Mesendoderm (in vitro differentiated cells): ENCODE data around the gene ZBTB4.
A peak's percentile ranks its signal among the peaks of the same experiment; 100 is the strongest.
"Not testable (repeated sequence)": the region's sequence is repeated elsewhere in the genome, so short reads cannot be mapped to it uniquely, and the experiment has no call there.

Experiments used
- DNase-seq: peaks from one replicate; pipeline ENCODE4 v3.0.0; 2013
- H2AK5ac ChIP-seq: 2 replicates; pipeline ENCODE4 v1.6.1; 2013; ENCODE audit warnings: low read length, inconsistent platforms
- H2BK120ac ChIP-seq: 2 replicates; pipeline ENCODE4 v1.6.1; 2013; ENCODE audit warnings: low read depth, mild to moderate bottlenecking, low read length, moderate library complexity, mixed read lengths
- H2BK15ac ChIP-seq: replicated peaks from 2 replicates; pipeline ENCODE4 v1.6.1; 2013; ENCODE audit warnings: low read depth, mild to moderate bottlenecking, moderate library complexity
- H2BK5ac ChIP-seq: 2 replicates; pipeline ENCODE4 v1.6.1; 2013; ENCODE audit warnings: low read length, inconsistent platforms
- H3K18ac ChIP-seq: 2 replicates; pipeline ENCODE4 v1.6.1; 2013; ENCODE audit warnings: mild to moderate bottlenecking, low read length, mixed read lengths
- H3K23ac ChIP-seq: one replicate; pipeline ENCODE4 v1.6.1; 2013; ENCODE audit warnings: low read length
- H3K27ac ChIP-seq: 2 replicates; pipeline ENCODE4 v1.5.1; 2013; ENCODE audit warnings: low read depth, mild to moderate bottlenecking, inconsistent platforms, low read length, moderate library complexity
- H3K27me3 ChIP-seq: 2 replicates; pipeline ENCODE4 v1.6.1; 2013; ENCODE audit warnings: low read length, control low read depth, mild to moderate bottlenecking, inconsistent platforms; ENCODE audit not compliant: insufficient read depth, poor library complexity
- H3K36me3 ChIP-seq: 2 replicates; pipeline ENCODE4 v1.6.1; 2013; ENCODE audit warnings: low read length, inconsistent platforms; ENCODE audit not compliant: control insufficient read depth, insufficient read depth
- H3K4ac ChIP-seq: one replicate; pipeline ENCODE4 v1.6.1; 2013; ENCODE audit warnings: low read depth, mild to moderate bottlenecking, low read length, moderate library complexity
- H3K4me1 ChIP-seq: 2 replicates; pipeline ENCODE4 v1.6.1; 2013; ENCODE audit warnings: low read depth, low read length, inconsistent platforms; ENCODE audit not compliant: control insufficient read depth
- H3K4me2 ChIP-seq: 2 replicates; pipeline ENCODE4 v1.6.1; 2013; ENCODE audit warnings: low read length
- H3K4me3 ChIP-seq: 2 replicates; pipeline ENCODE4 v1.5.1; 2013; ENCODE audit warnings: mild to moderate bottlenecking, low read length
- H3K56ac ChIP-seq: one replicate; pipeline ENCODE4 v1.6.1; 2013; ENCODE audit warnings: low read length
- H3K79me1 ChIP-seq: 2 replicates; pipeline ENCODE4 v1.6.1; 2013; ENCODE audit warnings: low read length, inconsistent platforms
- H3K79me2 ChIP-seq: 2 replicates; pipeline ENCODE4 v1.6.1; 2013; ENCODE audit warnings: mild to moderate bottlenecking, low read length; ENCODE audit not compliant: control insufficient read depth, insufficient read depth
- H3K9ac ChIP-seq: 2 replicates; pipeline ENCODE4 v1.6.1; 2013; ENCODE audit warnings: low read length, inconsistent platforms
- H4K5ac ChIP-seq: one replicate; pipeline ENCODE4 v1.6.1; 2013; ENCODE audit warnings: low read length
- H4K8ac ChIP-seq: one replicate; pipeline ENCODE4 v1.6.1; 2013; ENCODE audit warnings: low read depth, mild to moderate bottlenecking, control low read depth, low read length, moderate library complexity
- WGBS: extraction: QIAGEN DNeasy Blood & Tissue Kit; methylation state at CpG from one replicate; pipeline ENCODE4 v1.1.7; 2013; ENCODE audit warnings: low lambda C conversion rate, missing lambda C conversion rate; ENCODE audit not compliant: insufficient coverage; ENCODE audit errors: extremely low coverage; 5-methylcytosine and 5-hydroxymethylcytosine counted together

ZBTB4 gene

DNA sequence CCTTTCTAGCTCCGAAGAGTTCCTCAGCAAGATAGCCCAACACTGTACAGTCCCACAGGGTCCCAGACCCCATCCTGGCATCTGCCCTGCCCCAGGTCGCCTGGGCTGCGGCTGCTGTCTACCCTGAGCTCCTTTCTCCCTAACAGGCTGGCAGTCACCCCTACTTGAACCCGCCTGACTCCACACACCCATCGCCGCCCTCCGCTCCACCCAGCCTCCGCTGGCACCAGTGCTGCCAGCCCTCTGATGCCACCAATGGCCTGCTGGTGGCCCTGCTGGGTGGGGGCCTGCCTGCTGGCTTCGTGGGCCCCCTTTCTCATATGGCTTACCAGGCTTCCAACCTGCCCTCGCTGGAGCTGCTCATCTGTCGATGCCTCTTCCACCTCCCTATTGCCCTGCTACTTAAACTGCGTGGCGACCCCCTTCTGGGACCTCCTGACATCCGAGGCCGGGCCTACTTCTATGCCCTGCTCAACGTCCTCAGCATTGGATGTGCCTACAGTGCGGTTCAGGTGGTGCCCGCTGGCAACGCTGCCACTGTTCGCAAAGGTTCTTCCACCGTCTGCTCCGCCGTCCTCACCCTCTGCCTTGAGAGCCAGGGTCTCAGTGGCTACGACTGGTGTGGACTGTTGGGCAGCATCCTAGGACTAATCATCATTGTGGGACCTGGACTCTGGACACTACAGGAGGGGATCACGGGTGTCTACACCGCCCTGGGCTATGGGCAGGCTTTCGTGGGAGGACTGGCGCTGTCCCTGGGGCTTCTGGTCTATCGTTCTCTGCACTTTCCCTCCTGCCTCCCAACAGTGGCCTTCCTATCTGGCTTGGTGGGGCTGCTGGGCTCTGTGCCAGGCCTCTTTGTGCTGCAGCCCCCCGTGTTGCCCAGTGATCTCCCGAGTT lies 2.7 kb upstream of the ZBTB4 start:
- not testable (repeated sequence) for H4K5ac ChIP-seq, H3K56ac ChIP-seq, H3K36me3 ChIP-seq, H4K8ac ChIP-seq, H3K23ac ChIP-seq, H3K4me2 ChIP-seq, H3K27me3 ChIP-seq, H2BK120ac ChIP-seq, H3K18ac ChIP-seq, H2AK5ac ChIP-seq, H3K9ac ChIP-seq, H2BK5ac ChIP-seq, H3K4ac ChIP-seq, H3K4me3 ChIP-seq, H2BK15ac ChIP-seq, H3K27ac ChIP-seq, H3K4me1 ChIP-seq, DNase-seq
- WGBS: no CpG with 5 or more reads among the region's 31 CpGs
- peaks cover 14% of the 10 kb centered on the region for H3K79me1 ChIP-seq
- H3K79me2 ChIP-seq: peaks cover 29% of the 10 kb centered on the region

DNA sequence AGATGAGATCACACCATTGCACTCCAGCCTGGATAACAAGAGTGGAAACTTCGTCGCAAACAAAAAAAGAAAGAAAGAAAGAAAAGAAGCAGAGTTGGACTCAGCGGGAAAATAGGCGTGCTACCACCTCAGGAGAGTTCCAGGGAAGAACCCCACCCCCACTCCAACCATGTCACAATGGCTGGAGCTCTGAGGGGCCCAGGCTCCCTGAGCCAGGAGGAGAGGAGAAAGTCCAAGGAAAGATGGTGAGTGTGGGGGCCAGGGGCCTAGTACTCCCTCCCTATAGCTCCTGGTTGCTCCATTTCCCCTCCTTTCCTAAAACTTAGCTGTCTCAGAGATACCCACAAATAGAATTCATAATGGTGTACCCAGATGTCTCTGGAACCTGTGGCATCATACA lies 1.8 kb upstream of the ZBTB4 start, which contains the start of gene SLC35G6:
Gene SLC35G6 (plus strand): TSS at position 172 of the 400 bp plus-strand sequence. CDS start 71 bp downstream, at position 243.
- H3K4ac ChIP-seq, H3K18ac ChIP-seq, H3K27me3 ChIP-seq, H3K9ac ChIP-seq, H2BK5ac ChIP-seq, H2BK15ac ChIP-seq, H3K36me3 ChIP-seq, H3K23ac ChIP-seq, H2AK5ac ChIP-seq, H3K4me3 ChIP-seq, H3K4me1 ChIP-seq, H2BK120ac ChIP-seq, H3K27ac ChIP-seq, H3K4me2 ChIP-seq, H4K8ac ChIP-seq, H4K5ac ChIP-seq, DNase-seq: not testable (repeated sequence)
- WGBS: no CpG with 5 or more reads among the region's 4 CpGs
- peaks cover 16% of the 10 kb centered on the region for H3K79me1 ChIP-seq
- peaks cover 24% of the 10 kb centered on the region for H3K79me2 ChIP-seq
- H3K56ac ChIP-seq: peak within 1 kb of the TSS; percentile 81

DNA sequence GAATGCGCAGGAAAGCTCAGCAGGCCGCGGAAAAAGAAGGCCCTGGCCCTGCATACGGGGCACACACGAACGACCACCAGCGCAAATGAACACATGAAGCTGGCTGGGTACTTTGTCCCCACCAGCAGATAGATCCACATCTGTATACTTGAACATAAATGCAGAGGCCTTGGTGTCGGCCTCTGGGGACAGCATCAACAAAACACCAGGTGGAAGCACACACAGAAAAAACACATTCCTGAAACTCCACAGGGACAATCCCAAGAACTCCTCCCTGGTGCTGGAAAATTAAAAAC lies 606 bp upstream of the ZBTB4 start:
- Histone ChIP-seq H3K36me3 (no peaks in the 10 kb centered on the region), H3K4me2 (peak overlapping the region; percentile 18), H4K5ac (no peak overlapping the region), H2BK120ac (no peak overlapping the region), H3K27me3 (no peaks in the 10 kb centered on the region), H4K8ac (no peak overlapping the region), H3K9ac (peak overlapping the region; percentile 91), H3K27ac (no peak overlapping the region), H2BK15ac (no peak overlapping the region), H3K4ac (no peak overlapping the region), H3K4me1 (peaks cover 5% of the 10 kb centered on the region), H2AK5ac (no peak overlapping the region), H3K18ac (peak overlapping the region; percentile 1), H3K23ac (no peak overlapping the region), H3K79me1 (peaks cover 18% of the 10 kb centered on the region), H3K56ac (peak overlapping the region; percentile 81), H3K4me3 (peak overlapping the region; percentile 4), H2BK5ac (peak overlapping the region; percentile 25), H3K79me2 (peaks cover 17% of the 10 kb centered on the region)
- WGBS: no CpG with 5 or more reads among the region's 8 CpGs
- DNase-seq: no peak

DNA sequence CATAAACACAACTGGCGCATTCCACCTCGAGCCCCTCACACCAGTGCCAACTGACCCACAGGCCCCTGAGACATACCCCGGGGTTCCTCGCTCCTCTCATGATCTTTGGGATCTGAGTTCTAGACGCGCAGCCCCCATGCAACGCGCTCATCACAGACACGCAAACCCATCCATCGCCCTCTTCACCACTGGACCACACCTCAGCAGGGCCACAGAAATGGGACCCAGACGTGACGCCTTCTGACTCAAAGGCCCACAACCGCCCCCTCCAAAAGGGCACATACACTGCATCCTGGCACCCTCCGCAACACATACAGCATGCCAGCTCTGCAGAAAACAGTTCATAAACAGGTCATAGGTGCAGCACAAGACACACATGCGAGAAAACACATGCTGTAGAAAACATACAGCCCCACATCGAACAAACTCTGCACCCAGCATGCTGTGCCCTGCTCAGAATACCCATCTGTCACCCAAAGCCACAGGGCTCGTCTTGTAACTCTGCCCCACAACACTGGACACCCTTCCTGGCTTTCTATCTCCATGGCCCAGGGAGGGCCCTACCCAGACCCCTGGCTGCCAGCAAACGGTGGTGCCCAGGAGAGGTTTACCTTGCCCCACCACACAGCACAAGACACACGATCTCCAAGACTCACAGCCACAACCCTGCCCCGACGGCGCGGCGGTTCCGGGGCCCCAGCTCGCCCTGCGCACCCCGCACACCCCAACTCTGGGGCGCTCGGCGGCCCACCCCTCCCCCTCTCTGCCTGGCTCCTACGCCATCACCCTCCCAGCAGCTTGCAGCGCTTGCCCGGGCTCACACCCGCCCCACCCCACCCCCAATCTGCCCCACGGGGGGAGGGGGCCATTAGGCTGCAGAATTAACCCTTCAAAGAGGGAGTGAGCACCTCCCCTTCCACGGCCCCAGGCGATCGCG lies 887 bp downstream of the ZBTB4 start:
- no CpG with 5 or more reads among the region's 40 CpGs for WGBS
- H3K4me1 ChIP-seq: peaks cover 5% of the 10 kb centered on the region
- peaks cover 18% of the 10 kb centered on the region for H3K79me1 ChIP-seq
- peak overlapping the region; percentile 7 for H3K23ac ChIP-seq
- H3K9ac ChIP-seq: peak overlapping the region; percentile 74
- peak; percentile 44 for DNase-seq
- peaks cover 13% of the 10 kb centered on the region for H3K79me2 ChIP-seq
- no peak overlapping the region for H2BK15ac ChIP-seq
- H3K27ac ChIP-seq: peak overlapping the region; percentile 62
- no peaks in the 10 kb centered on the region for H3K36me3 ChIP-seq
- no peak overlapping the region for H4K5ac ChIP-seq
- peak overlapping the region; percentile 54 for H3K4me3 ChIP-seq
- no peak overlapping the region for H4K8ac ChIP-seq
- H3K18ac ChIP-seq: peak overlapping the region; percentile 98
- peak overlapping the region; percentile 77 for H3K4ac ChIP-seq
- peak overlapping the region; percentile 24 for H2AK5ac ChIP-seq
- H2BK120ac ChIP-seq: peak overlapping the region; percentile 63
- H2BK5ac ChIP-seq: no peak overlapping the region
- peak overlapping the region; percentile 93 for H3K56ac ChIP-seq
- H3K4me2 ChIP-seq: peak overlapping the region; percentile 59
- no peaks in the 10 kb centered on the region for H3K27me3 ChIP-seq

DNA sequence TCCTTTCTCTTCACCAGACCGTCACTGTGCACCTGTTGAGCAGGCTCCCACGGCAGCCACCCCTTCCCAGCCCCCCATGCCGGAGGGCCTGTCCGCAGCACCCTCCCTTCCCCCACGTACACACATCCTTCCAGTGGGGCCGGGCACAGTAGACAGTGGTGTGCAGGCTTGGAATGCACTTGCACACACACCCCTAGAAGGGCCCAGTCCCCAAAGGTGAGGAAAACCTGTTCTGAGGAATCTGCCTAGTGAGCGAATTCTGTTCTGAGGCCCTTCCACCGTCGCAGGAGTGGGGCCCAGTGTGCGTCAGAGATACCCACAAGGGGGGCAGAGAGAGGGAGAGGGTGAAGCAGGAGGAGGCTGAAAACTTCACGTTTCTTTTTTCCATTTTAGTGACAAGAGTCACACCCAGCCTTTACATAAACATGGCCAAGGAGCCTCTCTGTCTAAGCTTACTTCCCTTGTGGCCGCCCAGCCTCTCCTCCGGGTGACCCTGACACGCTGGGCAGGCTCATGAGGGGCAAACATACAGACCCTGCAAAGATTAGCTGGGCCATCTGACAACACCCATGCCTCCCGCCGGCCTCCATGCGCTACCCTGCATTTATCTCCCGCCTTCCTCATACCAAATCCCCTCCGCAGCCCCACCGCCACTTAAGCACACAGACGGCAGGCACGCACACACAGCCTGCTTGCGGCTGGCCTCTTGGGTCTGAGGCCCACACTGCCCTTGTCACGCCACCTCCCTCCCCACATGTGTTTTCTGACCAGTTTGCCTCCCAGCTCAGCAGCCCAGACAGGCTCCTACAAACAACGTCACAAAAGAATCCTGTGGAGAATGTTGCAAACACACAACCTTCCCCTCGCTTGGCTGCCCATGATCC lies 1.8 kb downstream of the ZBTB4 start:
- peaks cover 18% of the 10 kb centered on the region for H3K79me1 ChIP-seq
- peaks cover 5% of the 10 kb centered on the region for H3K4me1 ChIP-seq
- peak overlapping the region; percentile 93 for H3K56ac ChIP-seq
- WGBS: no CpG with 5 or more reads among the region's 26 CpGs
- H3K4me3 ChIP-seq: no peak overlapping the region
- no peak overlapping the region for H2AK5ac ChIP-seq
- peak overlapping the region; percentile 41 for H3K9ac ChIP-seq
- no peak overlapping the region for H2BK15ac ChIP-seq
- H3K4me2 ChIP-seq: no peak overlapping the region
- H2BK120ac ChIP-seq: no peak overlapping the region
- peaks cover 13% of the 10 kb centered on the region for H3K79me2 ChIP-seq
- H3K27me3 ChIP-seq: no peaks in the 10 kb centered on the region
- no peak overlapping the region for H4K5ac ChIP-seq
- no peak overlapping the region for H3K23ac ChIP-seq
- no peak overlapping the region for H3K4ac ChIP-seq
- no peak overlapping the region for H4K8ac ChIP-seq
- no peak overlapping the region for H3K18ac ChIP-seq
- H2BK5ac ChIP-seq: no peak overlapping the region
- H3K36me3 ChIP-seq: no peaks in the 10 kb centered on the region
- no peak overlapping the region for H3K27ac ChIP-seq
- no peak for DNase-seq
